Coronary artery (tissue), 2 donors: Measurements from ENCODE around the gene NAA40.

Source experiments
- DNase-seq: peaks from one replicate; pipeline ENCODE4 v3.0.0-alpha.2; 2017; ENCODE audit warnings: low spot score
- H3K27ac ChIP-seq, 2 donors: fragments of 200-600 bp; sonication (generic); one replicate each; pipeline ENCODE4 v1.5.1; 2016 to 2019
- H3K4me3 ChIP-seq: fragments of 200-600 bp; sonication (generic); 2 replicates; pipeline ENCODE4 v1.5.1; 2016; ENCODE audit warnings: mild to moderate bottlenecking, moderate library complexity
- CTCF ChIP-seq: fragments of 200-600 bp; sonication (generic); IDR thresholded peaks from one replicate; pipeline ENCODE4 v1.5.1; 2019; ENCODE audit warnings: antibody characterized with exemption

NAA40 gene

GRCh38 chr11:63938479-63939396, at the start of gene NAA40:
Gene NAA40 (plus strand): TSS chr11:63939002. CDS start chr11:63939097, 95 bp downstream.
- peak within 1 kb of the TSS; percentile 91 for H3K4me3 ChIP-seq
- no peak for TF ChIP-seq CTCF

GRCh38 chr11:63889344-63889743, 49.5 kb upstream of the NAA40 start:
- no peak for DNase-seq
- H3K27ac ChIP-seq = peak overlapping the region; percentile 54 to 67

More at GRCh38 chr11:63938479-63939396, at the start of gene NAA40:
- peak; percentile 92 for DNase-seq
- peak within 1 kb of the TSS; percentile 38 to 86 for H3K27ac ChIP-seq

GRCh38 chr11:63890368-63890767, 48.4 kb upstream of the NAA40 start:
- no peak for DNase-seq
- Histone ChIP-seq H3K27ac (no peak overlapping the region), H3K4me3 (no peak overlapping the region)
- TF ChIP-seq CTCF = no peak

More at GRCh38 chr11:63889344-63889743, 49.5 kb upstream of the NAA40 start:
- TF ChIP-seq CTCF = no peak
- no peak overlapping the region for H3K4me3 ChIP-seq

- Histone ChIP-seq H3K4me3 (no peak overlapping the region), H3K27ac (no peak overlapping the region)
- DNase-seq = no peak
- no peak for TF ChIP-seq CTCF
Measured at GRCh38 chr11:63892228-63892627, 46.6 kb upstream of the NAA40 start.

- DNase-seq = no peak
- no peak for TF ChIP-seq CTCF
- no peak overlapping the region for H3K4me3 ChIP-seq
Measured at GRCh38 chr11:63893355-63893754, 45.4 kb upstream of the NAA40 start.

GRCh38 chr11:63896071-63896470, 42.7 kb upstream of the NAA40 start:
- Histone ChIP-seq H3K27ac (no peak overlapping the region), H3K4me3 (no peak overlapping the region)
- DNase-seq = no peak
- TF ChIP-seq CTCF = no peak

More at GRCh38 chr11:63893355-63893754, 45.4 kb upstream of the NAA40 start:
- no peak overlapping the region for H3K27ac ChIP-seq
